ENCODE results near the gene NRCAM.

GRCh38 chr7:108463613-108464012 lies 7.4 kb upstream of the NRCAM start:
- TF ChIP-seq CTCF (IDR thresholded peaks at IDR 0.05) = no peak
- no peak for TF ChIP-seq POLR2AphosphoS5 (IDR thresholded peaks at IDR 0.05)

Data from gastroesophageal sphincter (tissue), 3 donors.